ENCODE results near the gene FAM131A.

The FAM131A gene

DNA sequence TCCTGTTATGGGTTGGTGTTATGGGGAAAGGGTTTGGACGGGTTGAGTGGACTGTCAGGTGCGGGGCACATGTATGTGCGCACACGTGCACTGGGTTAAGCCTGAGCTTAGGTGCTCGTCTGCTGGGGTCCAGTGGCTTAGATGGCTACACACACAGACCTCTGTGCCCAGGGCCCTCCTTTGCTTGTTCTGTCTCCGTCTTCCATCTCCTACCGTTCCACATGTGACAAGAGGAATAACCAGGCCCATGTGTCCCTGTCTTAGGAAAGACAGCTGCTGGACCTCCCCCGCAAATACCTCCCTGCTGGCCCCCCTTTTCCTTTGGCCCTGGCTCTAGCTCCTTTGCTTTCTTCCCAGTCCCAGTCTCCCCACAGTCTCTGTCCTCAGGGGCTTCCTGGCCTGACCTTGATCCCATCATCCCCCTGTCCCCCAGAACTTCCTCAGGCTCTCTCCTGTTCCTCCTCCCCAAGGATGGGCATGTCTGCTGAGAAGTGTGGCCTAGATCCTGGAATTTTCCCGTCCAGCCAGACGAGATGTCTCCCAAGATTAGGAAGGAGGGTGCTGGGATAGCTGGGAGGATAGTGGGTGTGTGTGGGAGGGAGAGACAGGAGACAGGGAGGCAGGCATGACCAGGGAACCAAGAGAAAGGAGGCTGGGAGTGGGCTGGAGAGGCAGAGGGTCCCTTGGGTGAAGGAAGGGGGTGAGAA, 41.4 kb downstream of the FAM131A start:
- no peak for DNase-seq (ENCODE audit: low read depth)

DNA sequence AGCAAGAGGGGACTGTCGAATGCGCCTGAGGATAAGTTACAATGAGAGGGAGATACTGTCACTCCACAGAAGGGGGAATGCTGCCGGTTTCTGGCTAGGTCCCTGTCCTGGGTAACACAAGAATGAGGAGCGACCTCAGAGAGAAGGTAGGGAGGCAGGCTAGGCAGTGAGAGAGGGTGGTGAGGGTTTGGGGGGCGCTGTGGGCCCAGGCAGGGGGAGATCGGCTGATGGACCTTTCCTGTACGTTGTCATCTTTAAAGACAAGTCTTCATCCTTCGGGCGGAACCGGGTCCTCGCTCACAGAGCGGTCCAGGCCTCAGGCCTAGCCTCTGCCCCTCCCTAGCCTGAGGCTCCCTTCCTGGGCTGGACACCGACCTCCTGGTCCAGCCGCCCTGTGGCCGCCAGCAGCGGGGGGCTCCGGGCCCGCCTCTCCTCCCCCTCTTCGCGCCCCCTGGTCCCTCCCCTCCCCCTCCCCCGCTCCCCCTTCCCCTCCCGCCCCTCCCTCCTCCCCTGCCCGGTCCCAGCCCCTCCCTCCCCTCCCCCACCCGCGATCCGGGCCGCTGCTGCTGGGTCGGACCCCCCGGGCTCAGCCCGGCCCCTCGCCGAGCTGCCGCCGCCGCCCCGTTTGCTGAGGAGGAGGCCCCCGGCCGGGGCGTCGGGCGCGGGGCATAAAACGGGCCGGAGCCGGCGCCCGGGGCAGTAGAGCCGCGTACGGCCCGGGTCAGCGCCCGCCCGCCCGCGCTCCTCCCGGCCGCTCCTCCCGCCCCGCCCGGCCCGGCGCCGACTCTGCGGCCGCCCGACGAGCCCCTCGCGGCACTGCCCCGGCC, 42.2 kb downstream of the FAM131A start, which contains the start of gene CHRD:
Gene CHRD, plus strand, starts transcription at position 697 of the 827 bp plus-strand sequence. CDS start 265 bp downstream, outside the sequence.
- no peak for DNase-seq (ENCODE audit: low read depth)

DNA sequence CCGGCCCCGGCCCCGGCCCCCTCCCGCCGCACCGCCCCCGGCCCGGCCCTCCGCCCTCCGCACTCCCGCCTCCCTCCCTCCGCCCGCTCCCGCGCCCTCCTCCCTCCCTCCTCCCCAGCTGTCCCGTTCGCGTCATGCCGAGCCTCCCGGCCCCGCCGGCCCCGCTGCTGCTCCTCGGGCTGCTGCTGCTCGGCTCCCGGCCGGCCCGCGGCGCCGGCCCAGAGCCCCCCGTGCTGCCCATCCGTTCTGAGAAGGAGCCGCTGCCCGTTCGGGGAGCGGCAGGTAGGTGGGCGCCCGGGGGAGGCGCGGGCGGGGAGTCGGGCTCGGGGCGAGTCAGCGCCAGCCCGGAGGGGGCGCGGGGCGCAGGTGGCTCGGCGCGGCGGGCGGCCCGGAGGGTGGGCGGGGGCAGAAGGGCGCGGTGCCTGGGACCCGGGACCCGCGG, 42.8 kb downstream of the FAM131A start:
- no peak for DNase-seq (ENCODE audit: low read depth)

DNA sequence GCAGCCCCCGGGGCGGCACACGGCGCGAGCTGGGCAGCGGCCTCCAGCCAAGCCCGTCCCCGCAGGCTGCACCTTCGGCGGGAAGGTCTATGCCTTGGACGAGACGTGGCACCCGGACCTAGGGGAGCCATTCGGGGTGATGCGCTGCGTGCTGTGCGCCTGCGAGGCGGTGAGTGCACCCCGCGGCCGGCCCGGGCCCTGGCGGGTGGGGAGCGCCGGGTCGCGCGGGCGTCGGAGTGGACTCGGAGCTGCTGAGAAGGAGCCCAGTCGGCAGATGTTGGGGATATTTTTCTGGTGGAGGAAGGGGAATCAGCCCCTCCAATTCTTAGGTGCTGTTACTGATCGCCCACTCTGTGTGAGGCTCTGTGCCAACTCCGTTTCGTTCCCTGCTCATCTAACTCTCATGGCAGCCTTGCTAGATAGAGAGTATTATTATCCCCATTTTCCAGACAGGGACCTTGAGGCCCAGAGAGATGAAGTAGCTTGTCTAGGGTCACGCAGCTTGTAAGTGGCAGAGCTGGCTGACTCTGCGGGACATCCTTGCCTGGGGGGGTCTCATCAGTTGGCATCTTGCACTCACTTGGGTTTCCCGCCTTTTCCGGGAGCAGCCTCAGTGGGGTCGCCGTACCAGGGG, 43.3 kb downstream of the FAM131A start:
- no peak for DNase-seq (ENCODE audit: low read depth)

DNA sequence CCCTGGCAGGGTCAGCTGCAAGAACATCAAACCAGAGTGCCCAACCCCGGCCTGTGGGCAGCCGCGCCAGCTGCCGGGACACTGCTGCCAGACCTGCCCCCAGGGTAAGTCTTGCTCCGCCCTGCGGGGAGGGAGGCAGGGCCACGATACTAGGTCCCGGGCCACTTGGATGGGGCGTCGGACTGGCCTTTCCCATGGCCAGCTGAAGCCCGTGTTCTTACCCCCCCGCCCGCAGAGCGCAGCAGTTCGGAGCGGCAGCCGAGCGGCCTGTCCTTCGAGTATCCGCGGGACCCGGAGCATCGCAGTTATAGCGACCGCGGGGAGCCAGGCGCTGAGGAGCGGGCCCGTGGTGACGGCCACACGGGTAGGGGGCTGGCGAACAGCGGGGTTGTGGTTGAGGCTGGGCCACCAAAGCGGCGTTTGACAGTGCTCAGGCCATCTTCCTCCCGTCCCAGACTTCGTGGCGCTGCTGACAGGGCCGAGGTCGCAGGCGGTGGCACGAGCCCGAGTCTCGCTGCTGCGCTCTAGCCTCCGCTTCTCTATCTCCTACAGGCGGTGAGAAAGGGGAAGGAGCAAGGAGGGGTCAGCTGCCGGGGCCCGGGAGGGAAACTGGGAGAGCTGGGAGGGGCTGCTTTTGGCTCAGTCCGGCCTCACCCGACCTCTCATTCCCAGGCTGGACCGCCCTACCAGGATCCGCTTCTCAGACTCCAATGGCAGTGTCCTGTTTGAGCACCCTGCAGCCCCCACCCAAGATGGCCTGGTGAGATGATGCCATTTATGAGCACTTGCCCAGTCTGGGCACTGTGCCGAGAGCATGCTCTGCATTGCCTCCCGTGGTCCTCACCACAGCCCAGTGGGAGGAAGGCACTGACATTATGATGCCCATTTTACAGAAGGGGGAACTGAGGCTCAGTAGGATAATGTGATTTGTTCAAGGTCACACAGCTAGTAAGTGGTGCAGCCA, 44.1 kb downstream of the FAM131A start:
- no peak for DNase-seq (ENCODE audit: low read depth)

DNA sequence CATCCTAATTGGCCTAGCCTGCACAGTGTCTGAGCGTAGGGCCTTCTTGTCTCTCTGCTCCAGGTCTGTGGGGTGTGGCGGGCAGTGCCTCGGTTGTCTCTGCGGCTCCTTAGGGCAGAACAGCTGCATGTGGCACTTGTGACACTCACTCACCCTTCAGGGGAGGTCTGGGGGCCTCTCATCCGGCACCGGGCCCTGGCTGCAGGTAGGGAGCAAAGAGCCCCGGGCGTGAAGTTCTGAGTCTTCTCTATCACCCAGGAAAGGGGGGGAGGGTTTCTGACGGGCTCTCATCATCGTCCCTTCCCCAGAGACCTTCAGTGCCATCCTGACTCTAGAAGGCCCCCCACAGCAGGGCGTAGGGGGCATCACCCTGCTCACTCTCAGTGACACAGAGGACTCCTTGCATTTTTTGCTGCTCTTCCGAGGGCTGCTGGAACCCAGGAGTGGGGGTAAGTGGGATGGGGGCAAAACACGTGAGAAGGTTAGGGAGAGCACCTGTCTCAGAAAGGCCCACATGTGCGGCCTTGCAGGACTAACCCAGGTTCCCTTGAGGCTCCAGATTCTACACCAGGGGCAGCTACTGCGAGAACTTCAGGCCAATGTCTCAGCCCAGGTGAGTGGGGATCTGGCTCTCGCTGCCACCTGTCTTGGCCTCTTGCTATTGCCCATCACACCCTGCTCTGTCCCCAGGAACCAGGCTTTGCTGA, 45.1 kb downstream of the FAM131A start:
- DNase-seq (ENCODE audit: low read depth): no peak

DNA sequence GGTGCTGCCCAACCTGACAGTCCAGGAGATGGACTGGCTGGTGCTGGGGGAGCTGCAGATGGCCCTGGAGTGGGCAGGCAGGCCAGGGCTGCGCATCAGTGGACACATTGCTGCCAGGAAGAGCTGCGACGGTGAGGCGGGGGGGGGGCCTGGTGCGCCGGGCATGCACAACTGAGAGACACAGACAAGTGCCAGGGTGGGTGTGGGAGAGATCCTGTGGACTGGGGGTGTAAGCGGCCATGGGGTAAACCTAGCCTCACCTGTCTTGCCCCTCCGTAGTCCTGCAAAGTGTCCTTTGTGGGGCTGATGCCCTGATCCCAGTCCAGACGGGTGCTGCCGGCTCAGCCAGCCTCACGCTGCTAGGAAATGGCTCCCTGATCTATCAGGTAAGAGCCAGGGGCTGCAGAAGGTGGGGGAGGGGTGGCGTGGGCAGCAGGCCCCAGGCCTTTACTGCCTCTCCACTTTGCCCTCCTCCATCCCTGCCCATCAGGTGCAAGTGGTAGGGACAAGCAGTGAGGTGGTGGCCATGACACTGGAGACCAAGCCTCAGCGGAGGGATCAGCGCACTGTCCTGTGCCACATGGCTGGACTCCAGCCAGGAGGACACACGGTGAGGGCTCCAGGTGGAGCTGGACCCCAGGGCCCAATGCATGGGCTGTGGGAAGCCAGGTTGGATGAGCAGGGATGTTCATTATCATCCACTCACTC, 45.8 kb downstream of the FAM131A start:
- DNase-seq (ENCODE audit: low read depth): no peak

DNA sequence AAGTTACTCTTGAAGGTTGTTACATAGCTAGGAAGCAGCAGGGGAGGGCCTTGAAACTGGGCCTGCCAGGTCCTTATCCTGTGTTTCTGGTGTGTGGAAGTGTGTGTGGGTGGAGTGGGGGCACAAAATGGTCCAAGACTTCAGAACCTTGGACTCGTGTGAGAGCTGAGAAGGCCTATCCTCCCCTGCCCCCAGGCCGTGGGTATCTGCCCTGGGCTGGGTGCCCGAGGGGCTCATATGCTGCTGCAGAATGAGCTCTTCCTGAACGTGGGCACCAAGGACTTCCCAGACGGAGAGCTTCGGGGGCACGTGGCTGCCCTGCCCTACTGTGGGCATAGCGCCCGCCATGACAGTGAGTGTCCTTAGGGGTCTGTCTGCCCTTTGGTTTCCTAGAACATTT, 46.9 kb downstream of the FAM131A start:
- no peak for DNase-seq (ENCODE audit: low read depth)

DNA sequence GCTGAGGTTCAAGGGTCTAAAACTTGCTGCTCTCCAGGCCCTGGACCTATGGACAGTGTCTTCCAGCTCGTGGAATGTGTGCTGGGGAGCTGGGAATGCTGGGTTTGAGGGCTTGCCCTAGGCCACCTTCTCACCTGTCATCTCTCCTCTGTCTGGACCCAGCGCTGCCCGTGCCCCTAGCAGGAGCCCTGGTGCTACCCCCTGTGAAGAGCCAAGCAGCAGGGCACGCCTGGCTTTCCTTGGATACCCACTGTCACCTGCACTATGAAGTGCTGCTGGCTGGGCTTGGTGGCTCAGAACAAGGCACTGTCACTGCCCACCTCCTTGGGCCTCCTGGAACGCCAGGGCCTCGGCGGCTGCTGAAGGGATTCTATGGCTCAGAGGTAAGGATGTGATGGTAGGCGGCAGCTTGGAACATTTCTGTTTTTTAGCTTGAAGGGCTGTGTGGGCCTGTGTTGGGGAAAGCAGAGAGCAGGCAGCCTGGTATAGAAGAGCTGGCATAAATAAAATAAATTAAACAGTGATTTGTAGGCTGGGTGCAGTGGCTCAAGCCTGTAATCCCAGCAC, 47.5 kb downstream of the FAM131A start:
- DNase-seq (ENCODE audit: low read depth): no peak

DNA sequence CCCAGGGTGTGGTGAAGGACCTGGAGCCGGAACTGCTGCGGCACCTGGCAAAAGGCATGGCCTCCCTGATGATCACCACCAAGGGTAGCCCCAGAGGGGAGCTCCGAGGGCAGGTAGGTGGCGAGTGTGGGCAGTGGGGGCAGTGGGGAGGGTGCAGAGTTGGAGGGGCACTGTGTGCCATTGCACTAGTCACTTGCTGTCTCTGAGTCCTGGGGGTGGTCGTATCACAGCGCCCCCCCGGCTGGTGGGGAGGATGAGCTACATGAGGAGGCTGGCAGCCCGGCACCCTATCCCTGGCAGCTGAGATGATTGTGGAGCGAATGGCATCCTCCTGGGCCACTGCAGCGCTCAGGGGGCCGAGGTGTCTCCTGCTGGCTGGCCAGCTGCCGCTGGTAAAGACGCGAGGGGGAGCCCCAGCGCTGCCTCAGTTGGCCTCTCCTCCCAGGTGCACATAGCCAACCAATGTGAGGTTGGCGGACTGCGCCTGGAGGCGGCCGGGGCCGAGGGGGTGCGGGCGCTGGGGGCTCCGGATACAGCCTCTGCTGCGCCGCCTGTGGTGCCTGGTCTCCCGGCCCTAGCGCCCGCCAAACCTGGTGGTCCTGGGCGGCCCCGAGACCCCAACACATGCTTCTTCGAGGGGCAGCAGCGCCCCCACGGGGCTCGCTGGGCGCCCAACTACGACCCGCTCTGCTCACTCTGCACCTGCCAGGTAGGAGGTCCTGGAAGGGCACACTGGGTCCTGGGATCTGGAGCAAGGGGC, 48.8 kb downstream of the FAM131A start:
- DNase-seq (ENCODE audit: low read depth): no peak

DNA sequence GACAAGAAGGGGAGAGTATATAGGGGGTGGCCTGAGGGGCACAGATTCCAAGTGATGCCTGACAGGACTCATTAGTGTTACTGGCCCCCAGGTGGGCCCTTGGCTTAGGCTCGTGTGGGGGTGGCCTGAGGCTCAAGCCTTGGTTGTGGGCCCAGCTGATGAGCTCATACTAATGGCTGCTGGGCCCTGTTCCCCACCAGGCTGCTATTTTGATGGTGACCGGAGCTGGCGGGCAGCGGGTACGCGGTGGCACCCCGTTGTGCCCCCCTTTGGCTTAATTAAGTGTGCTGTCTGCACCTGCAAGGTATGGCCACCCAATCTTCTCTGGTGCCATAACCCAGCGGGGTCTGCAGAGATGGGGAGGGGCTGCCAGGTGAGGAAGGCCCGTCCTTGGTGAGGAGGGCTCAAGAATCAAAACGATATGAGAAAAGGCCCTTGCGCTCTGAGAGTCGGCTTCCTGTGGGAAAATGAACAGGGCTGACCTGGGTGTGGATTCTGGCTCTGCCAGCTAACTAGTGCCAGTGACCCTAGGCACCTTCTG, 49.8 kb downstream of the FAM131A start:
- no peak for DNase-seq (ENCODE audit: low read depth)

DNA sequence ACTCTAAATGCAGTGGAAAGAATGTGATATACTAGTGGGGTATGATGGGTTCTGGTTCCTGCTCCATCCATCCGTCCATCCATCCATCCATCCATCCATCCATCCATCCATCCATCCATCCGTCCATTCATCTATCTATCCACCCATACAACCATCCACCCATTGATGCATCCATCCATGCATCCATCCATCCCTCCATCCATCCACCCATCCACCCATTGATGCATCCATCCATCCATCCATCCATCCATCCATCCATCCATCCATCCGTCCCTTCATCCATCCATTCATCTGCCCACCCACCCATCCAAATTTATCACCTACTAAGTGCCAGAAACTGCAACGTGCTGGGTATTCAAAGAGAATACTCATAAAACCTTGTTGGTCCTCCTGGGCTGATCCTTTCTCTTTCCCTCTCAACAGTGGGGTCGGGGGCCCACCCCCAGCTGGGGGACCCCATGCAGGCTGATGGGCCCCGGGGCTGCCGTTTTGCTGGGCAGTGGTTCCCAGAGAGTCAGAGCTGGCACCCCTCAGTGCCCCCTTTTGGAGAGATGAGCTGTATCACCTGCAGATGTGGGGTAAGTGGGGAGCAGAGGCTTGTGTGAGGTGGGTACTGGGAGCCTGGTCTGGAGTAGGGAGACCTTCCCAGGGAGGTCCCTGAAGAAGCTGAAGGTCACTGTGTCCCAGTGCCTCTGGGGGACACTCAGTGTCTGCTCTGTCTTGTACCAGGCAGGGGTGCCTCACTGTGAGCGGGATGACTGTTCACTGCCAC, 51.0 kb downstream of the FAM131A start:
- DNase-seq (ENCODE audit: low read depth): no peak

DNA sequence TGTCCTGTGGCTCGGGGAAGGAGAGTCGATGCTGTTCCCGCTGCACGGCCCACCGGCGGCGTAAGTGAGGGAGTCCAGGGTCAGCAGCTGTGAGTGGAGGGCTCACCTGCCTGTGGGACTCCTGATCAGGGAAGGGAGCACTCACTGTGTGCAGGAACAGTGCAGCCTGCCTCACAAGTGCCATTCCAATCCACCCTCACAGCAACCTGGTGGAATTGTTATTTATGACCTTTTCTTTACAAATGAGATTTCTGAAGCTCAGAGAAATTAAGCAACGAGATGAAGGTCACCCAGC, 51.5 kb downstream of the FAM131A start:
- DNase-seq (ENCODE audit: low read depth): no peak

DNA sequence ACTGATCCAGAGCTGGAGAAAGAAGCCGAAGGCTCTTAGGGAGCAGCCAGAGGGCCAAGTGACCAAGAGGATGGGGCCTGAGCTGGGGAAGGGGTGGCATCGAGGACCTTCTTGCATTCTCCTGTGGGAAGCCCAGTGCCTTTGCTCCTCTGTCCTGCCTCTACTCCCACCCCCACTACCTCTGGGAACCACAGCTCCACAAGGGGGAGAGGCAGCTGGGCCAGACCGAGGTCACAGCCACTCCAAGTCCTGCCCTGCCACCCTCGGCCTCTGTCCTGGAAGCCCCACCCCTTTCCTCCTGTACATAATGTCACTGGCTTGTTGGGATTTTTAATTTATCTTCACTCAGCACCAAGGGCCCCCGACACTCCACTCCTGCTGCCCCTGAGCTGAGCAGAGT, 52.0 kb downstream of the FAM131A start:
- no peak for DNase-seq (ENCODE audit: low read depth)

DNA sequence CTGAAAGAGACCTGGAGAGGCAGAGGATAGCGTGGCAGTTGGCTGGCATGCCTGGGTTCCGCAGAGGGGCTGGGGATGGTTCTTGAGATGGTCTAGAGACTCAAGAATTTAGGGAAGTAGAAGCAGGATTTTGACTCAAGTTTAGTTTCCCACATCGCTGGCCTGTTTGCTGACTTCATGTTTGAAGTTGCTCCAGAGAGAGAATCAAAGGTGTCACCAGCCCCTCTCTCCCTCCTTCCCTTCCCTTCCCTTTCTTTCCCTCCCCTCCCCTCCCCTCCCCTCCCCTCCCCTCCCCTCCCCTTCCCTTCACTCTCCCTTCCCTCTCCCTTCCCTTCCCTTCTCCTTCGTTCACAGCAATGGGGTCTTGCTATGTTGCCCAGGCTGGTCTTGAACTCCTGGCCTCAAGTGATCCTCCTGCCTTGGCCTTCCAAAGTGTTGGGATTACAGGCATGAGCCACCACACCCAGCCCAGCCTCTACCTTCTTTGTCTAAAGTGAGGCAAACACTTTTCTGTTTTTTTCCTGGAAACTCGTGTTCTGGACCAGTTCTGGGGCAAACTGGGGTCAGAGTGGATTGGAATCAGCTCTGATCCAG, 52.6 kb downstream of the FAM131A start:
- DNase-seq (ENCODE audit: low read depth): no peak

DNA sequence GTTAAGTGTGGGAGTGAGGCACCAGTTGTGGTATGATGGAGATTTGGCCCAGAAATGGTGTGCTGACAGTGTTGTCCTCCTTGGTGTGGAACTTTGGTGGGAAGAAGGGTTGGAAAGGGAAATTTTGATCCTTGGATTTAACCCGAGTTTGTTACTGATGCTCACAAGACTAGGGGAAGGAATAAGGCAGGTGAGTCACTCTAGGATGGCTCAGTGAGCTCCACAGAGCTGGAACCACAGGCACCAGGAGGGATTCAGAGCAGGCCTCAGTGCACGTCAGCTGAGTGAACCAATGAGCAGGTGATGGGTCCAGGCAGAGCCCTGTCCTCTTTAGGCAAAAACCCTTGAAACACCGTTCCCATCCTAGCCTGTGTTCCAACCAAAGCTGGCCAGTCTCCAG, 53.9 kb downstream of the FAM131A start:
- no peak for DNase-seq (ENCODE audit: low read depth)

DNA sequence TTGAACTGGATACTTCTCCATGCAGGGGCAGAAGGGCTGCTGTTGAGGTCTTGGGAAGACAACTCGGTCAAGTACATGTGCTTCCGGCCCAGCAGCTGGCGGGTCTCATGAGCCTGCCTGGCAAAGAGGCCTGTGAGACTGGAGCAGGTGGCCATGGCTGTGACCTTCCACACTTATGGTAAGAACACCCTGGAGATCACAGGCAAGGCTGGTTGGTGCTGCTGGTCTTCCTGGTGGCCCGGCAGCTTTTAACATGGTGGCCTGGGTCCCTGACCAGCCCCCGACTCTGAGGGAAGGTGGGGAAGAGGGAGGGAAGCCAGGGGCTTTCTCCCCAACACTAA, 57.9 kb downstream of the FAM131A start:
- DNase-seq (ENCODE audit: low read depth): no peak
